ENCODE data around the gene SERP2. TPM values are rescaled to one million over a fixed set of nuclear protein-coding genes. Genes with fewer than 3 reads are reported as not detected.

SERP2 gene
- total RNA-seq, 1 experiment from 2014 or later = not detected

GRCh38 chr13:44395976-44396694 lies 22.5 kb downstream of the SERP2 start:
- Histone ChIP-seq H3K9me3 (ENCODE audit: low read length) (no peaks in the 10 kb centered on the region), H3K27ac (ENCODE audit: low read length) (no peak overlapping the region), H3K9me2 (replicated peaks; ENCODE audit: insufficient read depth, low read length) (no peaks in the 10 kb centered on the region), H3K4me1 (ENCODE audit: low read length) (no peaks in the 10 kb centered on the region), H4K20me1 (ENCODE audit: insufficient read depth, low read depth, low read length) (no peaks in the 10 kb centered on the region), H3K36me3 (ENCODE audit: insufficient read depth, low read length) (no peaks in the 10 kb centered on the region), H3K27me3 (ENCODE audit: low read length) (no peaks in the 10 kb centered on the region), H3K4me2 (ENCODE audit: low read depth, low read length, poor library complexity, severe bottlenecking) (no peak overlapping the region), H3K79me2 (ENCODE audit: low read length) (no peaks in the 10 kb centered on the region), H3K4me3 (ENCODE audit: low read length) (no peak overlapping the region), H3K9ac (ENCODE audit: low read length) (no peak overlapping the region), H2AFZ (ENCODE audit: low read length) (no peak overlapping the region)
- no peak for DNase-seq

- no peak overlapping the region for H3K4me2 ChIP-seq (ENCODE audit: low read depth, low read length, poor library complexity, severe bottlenecking)
- H4K20me1 ChIP-seq (ENCODE audit: insufficient read depth, low read depth, low read length) = no peaks in the 10 kb centered on the region
- H3K36me3 ChIP-seq (ENCODE audit: insufficient read depth, low read length) = no peaks in the 10 kb centered on the region
- no peaks in the 10 kb centered on the region for H3K4me1 ChIP-seq (ENCODE audit: low read length)
- no peaks in the 10 kb centered on the region for H3K27me3 ChIP-seq (ENCODE audit: low read length)
- DNase-seq = no peak
- no peak overlapping the region for H2AFZ ChIP-seq (ENCODE audit: low read length)
- no peaks in the 10 kb centered on the region for H3K9me3 ChIP-seq (ENCODE audit: low read length)
- H3K4me3 ChIP-seq (ENCODE audit: low read length) = no peak overlapping the region
- H3K27ac ChIP-seq (ENCODE audit: low read length) = no peak overlapping the region
- no peaks in the 10 kb centered on the region for H3K9me2 ChIP-seq (replicated peaks; ENCODE audit: insufficient read depth, low read length)
- H3K9ac ChIP-seq (ENCODE audit: low read length) = no peak overlapping the region
- no peaks in the 10 kb centered on the region for H3K79me2 ChIP-seq (ENCODE audit: low read length)
Observed at GRCh38 chr13:44396701-44397580, 23.3 kb downstream of the SERP2 start.

GRCh38 chr13:44397766-44398223 lies 24.2 kb downstream of the SERP2 start:
- Histone ChIP-seq H3K4me2 (ENCODE audit: low read depth, low read length, poor library complexity, severe bottlenecking) (no peak overlapping the region), H3K27ac (ENCODE audit: low read length) (no peak overlapping the region)

GRCh38 chr13:44398606-44399005 lies 25.0 kb downstream of the SERP2 start:
- Histone ChIP-seq H3K9me2 (replicated peaks; ENCODE audit: insufficient read depth, low read length) (no peaks in the 10 kb centered on the region), H2AFZ (ENCODE audit: low read length) (no peak overlapping the region), H3K36me3 (ENCODE audit: insufficient read depth, low read length) (no peaks in the 10 kb centered on the region), H3K27ac (ENCODE audit: low read length) (no peak overlapping the region), H3K4me3 (ENCODE audit: low read length) (no peak overlapping the region), H3K9ac (ENCODE audit: low read length) (no peak overlapping the region), H3K4me1 (ENCODE audit: low read length) (no peaks in the 10 kb centered on the region), H3K9me3 (ENCODE audit: low read length) (no peaks in the 10 kb centered on the region), H4K20me1 (ENCODE audit: insufficient read depth, low read depth, low read length) (no peaks in the 10 kb centered on the region), H3K4me2 (ENCODE audit: low read depth, low read length, poor library complexity, severe bottlenecking) (no peak overlapping the region), H3K27me3 (ENCODE audit: low read length) (no peaks in the 10 kb centered on the region), H3K79me2 (ENCODE audit: low read length) (no peaks in the 10 kb centered on the region)
- no peak for DNase-seq

More at GRCh38 chr13:44397766-44398223, 24.2 kb downstream of the SERP2 start:
- no peak for DNase-seq
- Histone ChIP-seq H4K20me1 (ENCODE audit: insufficient read depth, low read depth, low read length) (no peaks in the 10 kb centered on the region), H3K4me1 (ENCODE audit: low read length) (no peaks in the 10 kb centered on the region), H2AFZ (ENCODE audit: low read length) (no peak overlapping the region), H3K36me3 (ENCODE audit: insufficient read depth, low read length) (no peaks in the 10 kb centered on the region), H3K4me3 (ENCODE audit: low read length) (no peak overlapping the region), H3K9ac (ENCODE audit: low read length) (no peak overlapping the region), H3K9me2 (replicated peaks; ENCODE audit: insufficient read depth, low read length) (no peaks in the 10 kb centered on the region), H3K79me2 (ENCODE audit: low read length) (no peaks in the 10 kb centered on the region), H3K27me3 (ENCODE audit: low read length) (no peaks in the 10 kb centered on the region), H3K9me3 (ENCODE audit: low read length) (no peaks in the 10 kb centered on the region)

GRCh38 chr13:44399074-44399473 lies 25.4 kb downstream of the SERP2 start:
- no peak overlapping the region for H3K4me2 ChIP-seq (ENCODE audit: low read depth, low read length, poor library complexity, severe bottlenecking)
- H2AFZ ChIP-seq (ENCODE audit: low read length) = no peak overlapping the region
- no peaks in the 10 kb centered on the region for H3K79me2 ChIP-seq (ENCODE audit: low read length)
- no peaks in the 10 kb centered on the region for H3K9me3 ChIP-seq (ENCODE audit: low read length)
- no peaks in the 10 kb centered on the region for H4K20me1 ChIP-seq (ENCODE audit: insufficient read depth, low read depth, low read length)
- H3K4me3 ChIP-seq (ENCODE audit: low read length) = no peak overlapping the region
- H3K36me3 ChIP-seq (ENCODE audit: insufficient read depth, low read length) = no peaks in the 10 kb centered on the region
- no peak overlapping the region for H3K9ac ChIP-seq (ENCODE audit: low read length)
- no peak for DNase-seq
- H3K4me1 ChIP-seq (ENCODE audit: low read length) = no peaks in the 10 kb centered on the region
- no peaks in the 10 kb centered on the region for H3K9me2 ChIP-seq (replicated peaks; ENCODE audit: insufficient read depth, low read length)
- no peak overlapping the region for H3K27ac ChIP-seq (ENCODE audit: low read length)
- H3K27me3 ChIP-seq (ENCODE audit: low read length) = no peaks in the 10 kb centered on the region

GRCh38 chr13:44400736-44401135 lies 27.1 kb downstream of the SERP2 start:
- no peaks in the 10 kb centered on the region for H3K79me2 ChIP-seq (ENCODE audit: low read length)
- DNase-seq = no peak
- no peak overlapping the region for H2AFZ ChIP-seq (ENCODE audit: low read length)
- no peaks in the 10 kb centered on the region for H3K9me3 ChIP-seq (ENCODE audit: low read length)
- H3K4me2 ChIP-seq (ENCODE audit: low read depth, low read length, poor library complexity, severe bottlenecking) = no peak overlapping the region
- no peaks in the 10 kb centered on the region for H3K9me2 ChIP-seq (replicated peaks; ENCODE audit: insufficient read depth, low read length)
- H3K4me1 ChIP-seq (ENCODE audit: low read length) = no peaks in the 10 kb centered on the region
- no peak overlapping the region for H3K4me3 ChIP-seq (ENCODE audit: low read length)
- no peaks in the 10 kb centered on the region for H4K20me1 ChIP-seq (ENCODE audit: insufficient read depth, low read depth, low read length)
- no peaks in the 10 kb centered on the region for H3K27me3 ChIP-seq (ENCODE audit: low read length)
- H3K9ac ChIP-seq (ENCODE audit: low read length) = no peak overlapping the region
- no peak overlapping the region for H3K27ac ChIP-seq (ENCODE audit: low read length)
- no peaks in the 10 kb centered on the region for H3K36me3 ChIP-seq (ENCODE audit: insufficient read depth, low read length)

GRCh38 chr13:44401577-44401976 lies 28.0 kb downstream of the SERP2 start:
- Histone ChIP-seq H2AFZ (ENCODE audit: low read length) (no peak overlapping the region), H3K27me3 (ENCODE audit: low read length) (no peaks in the 10 kb centered on the region), H3K4me1 (ENCODE audit: low read length) (no peaks in the 10 kb centered on the region), H4K20me1 (ENCODE audit: insufficient read depth, low read depth, low read length) (no peaks in the 10 kb centered on the region), H3K9me2 (replicated peaks; ENCODE audit: insufficient read depth, low read length) (no peaks in the 10 kb centered on the region), H3K79me2 (ENCODE audit: low read length) (no peaks in the 10 kb centered on the region), H3K4me2 (ENCODE audit: low read depth, low read length, poor library complexity, severe bottlenecking) (no peak overlapping the region), H3K27ac (ENCODE audit: low read length) (no peak overlapping the region), H3K4me3 (ENCODE audit: low read length) (no peak overlapping the region), H3K9me3 (ENCODE audit: low read length) (no peaks in the 10 kb centered on the region), H3K9ac (ENCODE audit: low read length) (no peak overlapping the region), H3K36me3 (ENCODE audit: insufficient read depth, low read length) (no peaks in the 10 kb centered on the region)
- DNase-seq = no peak

GRCh38 chr13:44402899-44403445 lies 29.3 kb downstream of the SERP2 start:
- Histone ChIP-seq H3K9me2 (replicated peaks; ENCODE audit: insufficient read depth, low read length) (no peaks in the 10 kb centered on the region), H4K20me1 (ENCODE audit: insufficient read depth, low read depth, low read length) (no peaks in the 10 kb centered on the region), H3K9ac (ENCODE audit: low read length) (no peak overlapping the region), H3K27ac (ENCODE audit: low read length) (no peak overlapping the region), H3K4me1 (ENCODE audit: low read length) (no peaks in the 10 kb centered on the region), H3K36me3 (ENCODE audit: insufficient read depth, low read length) (no peaks in the 10 kb centered on the region), H2AFZ (ENCODE audit: low read length) (no peak overlapping the region), H3K4me2 (ENCODE audit: low read depth, low read length, poor library complexity, severe bottlenecking) (no peak overlapping the region), H3K4me3 (ENCODE audit: low read length) (no peak overlapping the region), H3K79me2 (ENCODE audit: low read length) (no peaks in the 10 kb centered on the region), H3K27me3 (ENCODE audit: low read length) (no peaks in the 10 kb centered on the region), H3K9me3 (ENCODE audit: low read length) (no peaks in the 10 kb centered on the region)
- DNase-seq = peak; percentile 9
